Lower leg skin (tissue), 4 donors: Measurements from ENCODE around the gene FREM2. TPM values are rescaled to one million over a fixed set of nuclear protein-coding genes. Genes with fewer than 3 reads are reported as not detected.

Experiments used
- DNase-seq, 2 donors: peaks; one replicate each; pipeline ENCODE4 v3.0.0-alpha.2; 2019; ENCODE audit warnings: low spot score in 2 of 2
- H3K4me3 ChIP-seq: fragments of 200-600 bp; sonication (generic); 2 replicates; pipeline ENCODE4 v1.5.1; 2017; ENCODE audit warnings: mild to moderate bottlenecking, low read depth; ENCODE audit not compliant: poor library complexity, severe bottlenecking
- CTCF ChIP-seq, 3 donors: fragments of 450-650 bp; IDR thresholded peaks; one replicate each; pipeline ENCODE4 v1.5.1; 2016; ENCODE audit warnings: antibody characterized with exemption in 3 of 3, mild to moderate bottlenecking in 3 of 3, moderate library complexity in 2 of 3
- POLR2A ChIP-seq, 2 donors: fragments of 450-650 bp; IDR thresholded peaks; one replicate each; pipeline ENCODE4 v1.6.1; 2016 to 2017; ENCODE audit warnings: antibody characterized with exemption in 2 of 2, mild to moderate bottlenecking in 1 of 2, moderate library complexity in 1 of 2
- WGBS, 2 donors: methylation state at CpG; one replicate each; pipeline ENCODE4 v1.1.5; 2018; 5-methylcytosine and 5-hydroxymethylcytosine counted together
- intact Hi-C: fragments of 100-400 bp; cut with DNase I; formaldehyde crosslinking; loops from one replicate; pipeline ENCODE4 v1.15.0; 2023; ENCODE audit warnings: low total_unique reads
- total RNA-seq, 4 donors: library from RNA; depleted of rRNA; stranded (reverse); fragments of >200 nt; gene quantifications; one replicate each; pipeline ENCODE4 v1.1.0, GENCODE V29; 2016

Gene FREM2
- total RNA-seq, 4 donors from 2014 or later: 0.34 to 2.6 (median 0.59) TPM

- intact Hi-C loops: no loop called here
- H3K4me3 ChIP-seq: no peak overlapping the region
- WGBS, 2 donors: 94 to 98% methylated on average over 5 of the region's 5 CpGs
- no peak for DNase-seq
- TF ChIP-seq POLR2A (IDR thresholded peaks at IDR 0.05) (no peak), CTCF (IDR thresholded peaks at IDR 0.05) (no peak)
These were observed 193.5 kb downstream of the FREM2 start for GRCh38 chr13:38880397-38880796.

- no peak overlapping the region for H3K4me3 ChIP-seq
- no peak for TF ChIP-seq CTCF (IDR thresholded peaks at IDR 0.05)
- TF ChIP-seq POLR2A (IDR thresholded peaks at IDR 0.05): no peak
- no peak for DNase-seq
- 59 to 60% methylated on average over 2 of the region's 2 CpGs for WGBS, 2 donors
- intact Hi-C loops: no loop called here
These were observed 196.9 kb downstream of the FREM2 start for GRCh38 chr13:38883783-38884182.

GRCh38 chr13:38888309-38888708 is 201.4 kb downstream of the FREM2 start:
- no peak overlapping the region for H3K4me3 ChIP-seq
- DNase-seq: no peak
- intact Hi-C loops: no loop called here
- no peak for TF ChIP-seq POLR2A (IDR thresholded peaks at IDR 0.05)
- no peak for TF ChIP-seq CTCF (IDR thresholded peaks at IDR 0.05)
- 69 to 71% methylated on average over 4 of the region's 4 CpGs for WGBS, 2 donors

- WGBS, 2 donors: 100% methylated on average over 1 of the region's 1 CpG
- intact Hi-C loops: no loop called here
- DNase-seq: no peak
- no peak overlapping the region for H3K4me3 ChIP-seq
- TF ChIP-seq POLR2A (IDR thresholded peaks at IDR 0.05): no peak
- no peak for TF ChIP-seq CTCF (IDR thresholded peaks at IDR 0.05)
These were observed 208.2 kb downstream of the FREM2 start for GRCh38 chr13:38895075-38895474.

- TF ChIP-seq CTCF (IDR thresholded peaks at IDR 0.05): no peak
- TF ChIP-seq POLR2A (IDR thresholded peaks at IDR 0.05): no peak
- intact Hi-C loops: no loop called here
- no peak overlapping the region for H3K4me3 ChIP-seq
- no peak for DNase-seq
- 91 to 95% methylated on average over 6 of the region's 6 CpGs for WGBS, 2 donors
These were observed 210.6 kb downstream of the FREM2 start for GRCh38 chr13:38897521-38897920.

- DNase-seq: no peak
- no peak overlapping the region for H3K4me3 ChIP-seq
- intact Hi-C loops: no loop called here
- WGBS, 2 donors: 46 to 82% methylated on average over 2 of the region's 2 CpGs
- TF ChIP-seq POLR2A (IDR thresholded peaks at IDR 0.05) (no peak), CTCF (IDR thresholded peaks at IDR 0.05) (no peak)
These were observed 211.6 kb downstream of the FREM2 start for GRCh38 chr13:38898481-38898880.
